Measurements from ENCODE around the gene KDM5B.

GRCh38 chr1:202681736-202682420 is 126.3 kb downstream of the KDM5B start:
- TF ChIP-seq CTCF (IDR thresholded peaks at IDR 0.05) (no peak), POLR2A (IDR thresholded peaks at IDR 0.05) (no peak)
